Fibroblast of peridontal ligament (primary cell): ENCODE data around the gene BUD13.
A peak's percentile ranks its signal among the peaks of the same experiment; 100 is the strongest.

Experiments used
- DNase-seq: peaks from one replicate; pipeline ENCODE4 v3.0.0-alpha.2; 2010; ENCODE audit errors: extremely low read depth

BUD13 gene

DNA sequence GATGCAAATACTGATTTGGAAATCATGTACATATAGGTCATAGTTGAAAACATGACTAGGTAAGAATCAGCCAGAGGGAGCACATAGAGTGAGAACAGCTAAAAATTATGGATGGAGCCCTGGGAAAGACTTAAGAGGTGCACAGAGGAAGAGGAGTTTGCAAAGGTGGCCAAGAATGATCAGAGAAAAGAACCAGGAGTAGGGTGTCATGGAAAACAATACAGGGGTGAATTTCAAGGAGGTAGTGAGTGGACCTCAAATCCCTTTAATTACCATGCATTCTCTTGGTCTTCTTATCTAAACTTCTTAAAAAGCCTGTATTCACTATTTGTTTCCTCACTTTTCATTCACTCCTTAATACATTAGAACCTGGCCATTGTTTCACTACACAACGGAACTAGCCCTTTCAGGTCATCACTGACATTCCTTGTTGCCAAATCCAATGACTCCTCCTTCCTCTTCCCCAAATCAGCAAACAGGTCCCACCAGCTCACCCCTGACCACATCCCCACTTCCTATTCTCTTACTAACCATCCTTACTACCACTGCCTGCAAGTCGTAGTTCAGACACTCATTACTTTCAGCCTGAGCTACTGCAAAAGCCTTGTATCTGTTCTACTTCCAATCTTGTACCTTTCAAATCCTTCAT lies 22.6 kb downstream of the BUD13 start:
- DNase-seq, result no peak

DNA sequence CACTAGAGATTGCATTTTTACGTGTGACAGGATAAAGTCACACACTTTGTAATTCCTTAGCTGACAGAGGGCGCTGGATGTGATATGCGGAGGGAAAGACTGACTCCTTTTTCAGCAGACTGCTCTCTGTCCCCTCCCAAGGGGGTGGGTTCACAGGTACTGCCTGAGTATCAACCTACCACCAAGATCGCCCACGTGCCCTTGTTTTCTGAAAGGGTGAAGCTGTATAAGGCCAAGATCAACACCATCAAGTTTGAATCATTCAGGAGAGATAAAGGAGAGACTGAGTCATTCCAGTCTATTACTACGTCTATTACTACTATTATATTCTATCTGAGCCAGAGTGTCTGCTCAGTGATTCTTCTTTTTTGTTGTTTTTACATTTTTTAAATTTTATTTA lies 30.7 kb downstream of the BUD13 start:
- no peak for DNase-seq

DNA sequence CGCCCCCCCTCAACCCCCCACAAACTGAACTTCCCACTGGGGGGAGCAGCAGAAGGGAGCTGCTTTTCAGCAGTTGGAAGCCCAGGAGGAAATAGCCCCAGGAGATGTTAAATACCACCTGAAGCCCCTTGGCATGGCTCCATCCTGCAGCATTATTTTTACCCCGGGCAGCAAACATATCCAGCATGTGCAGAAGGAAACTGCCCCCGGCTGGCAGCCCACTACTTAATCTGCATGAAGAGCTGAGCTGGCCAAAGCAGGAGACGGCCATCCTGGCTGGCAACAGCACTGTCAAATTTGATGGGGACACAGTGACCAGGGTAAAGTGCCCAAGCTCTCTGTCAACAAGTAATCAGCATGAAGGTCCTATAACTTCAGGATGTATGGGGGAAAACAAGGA lies 32.0 kb downstream of the BUD13 start:
- no peak for DNase-seq

DNA sequence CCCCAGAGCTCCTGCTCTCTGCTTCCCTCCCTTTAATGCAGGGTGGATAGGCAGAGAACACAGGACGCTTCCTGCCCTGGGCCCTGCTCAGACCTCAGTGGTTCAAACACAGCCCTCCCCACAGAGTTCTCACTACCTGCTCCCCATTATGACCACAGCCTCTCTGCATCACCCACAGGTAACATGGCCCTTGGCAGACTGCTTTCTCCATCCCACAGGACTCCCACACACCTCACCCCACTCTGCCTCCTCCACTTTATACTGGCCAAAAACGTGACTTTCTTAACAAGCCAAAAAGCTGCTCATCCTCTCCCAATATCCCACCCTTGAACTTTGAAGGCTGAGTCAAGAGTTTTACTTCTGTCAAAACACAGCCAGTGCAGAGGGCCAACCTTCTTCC lies 33.8 kb downstream of the BUD13 start:
- DNase-seq, result no peak

DNA sequence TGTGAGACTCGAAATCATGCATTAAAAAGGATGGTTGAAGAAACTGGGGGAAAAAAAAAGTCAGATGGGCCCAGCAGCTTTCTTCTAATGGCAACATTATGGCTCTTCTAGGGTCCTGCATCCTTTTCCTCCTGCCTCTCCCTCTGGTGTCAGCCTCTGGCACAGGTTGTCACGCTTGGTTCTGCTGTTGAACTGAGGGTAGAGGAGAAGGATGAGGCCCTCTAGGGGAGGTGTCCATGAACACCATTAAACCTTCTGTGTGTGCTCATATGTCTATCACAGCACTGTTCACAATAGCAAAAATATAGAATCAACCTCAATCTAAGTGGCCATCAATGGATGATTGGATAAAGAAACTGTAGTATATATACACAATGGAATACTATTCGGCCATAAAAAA lies 36.0 kb downstream of the BUD13 start:
- DNase-seq, result no peak

- no peak for DNase-seq
Observed at GRCh38 chr11:116733969-116734508, 38.7 kb downstream of the BUD13 start.

DNA sequence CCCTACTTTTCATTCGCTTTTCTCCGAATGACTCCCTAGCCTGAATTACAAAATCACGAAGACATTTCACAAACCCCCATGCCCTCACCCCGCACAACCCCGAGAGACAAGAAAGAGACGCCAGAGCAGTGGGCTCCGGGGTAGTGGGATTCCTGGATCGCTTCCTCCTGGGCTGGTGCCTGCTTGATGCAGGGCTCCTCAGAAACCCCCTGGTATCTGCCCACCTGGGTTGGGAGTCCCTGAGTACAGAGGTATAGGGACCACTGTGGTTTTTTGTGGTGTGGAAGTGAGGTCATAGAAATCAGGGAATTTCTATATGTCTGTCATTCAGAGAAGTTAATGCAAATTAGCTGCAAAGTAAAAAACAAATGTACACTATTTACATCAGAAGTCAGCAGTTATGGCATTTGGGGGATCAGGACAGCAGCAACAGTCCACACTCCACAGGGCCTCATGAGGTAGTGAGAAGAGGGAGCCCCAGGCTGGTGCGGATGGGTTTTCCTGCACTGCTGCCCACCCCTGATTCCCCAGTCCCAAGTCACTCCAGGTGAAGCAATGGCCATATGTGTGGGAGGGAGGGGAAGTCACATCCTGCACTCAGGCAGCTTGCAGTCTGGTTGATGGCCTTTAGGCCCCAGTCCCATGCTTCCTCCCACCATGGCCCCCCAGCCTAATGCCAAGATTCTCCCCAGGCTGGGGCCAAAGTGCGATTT lies 39.6 kb downstream of the BUD13 start:
- DNase-seq, result no peak

- DNase-seq, result peak; percentile 67
Observed at GRCh38 chr11:116732271-116733042, 40.3 kb downstream of the BUD13 start.

- no peak for DNase-seq
Observed at GRCh38 chr11:116731821-116732220, 41.0 kb downstream of the BUD13 start.

DNA sequence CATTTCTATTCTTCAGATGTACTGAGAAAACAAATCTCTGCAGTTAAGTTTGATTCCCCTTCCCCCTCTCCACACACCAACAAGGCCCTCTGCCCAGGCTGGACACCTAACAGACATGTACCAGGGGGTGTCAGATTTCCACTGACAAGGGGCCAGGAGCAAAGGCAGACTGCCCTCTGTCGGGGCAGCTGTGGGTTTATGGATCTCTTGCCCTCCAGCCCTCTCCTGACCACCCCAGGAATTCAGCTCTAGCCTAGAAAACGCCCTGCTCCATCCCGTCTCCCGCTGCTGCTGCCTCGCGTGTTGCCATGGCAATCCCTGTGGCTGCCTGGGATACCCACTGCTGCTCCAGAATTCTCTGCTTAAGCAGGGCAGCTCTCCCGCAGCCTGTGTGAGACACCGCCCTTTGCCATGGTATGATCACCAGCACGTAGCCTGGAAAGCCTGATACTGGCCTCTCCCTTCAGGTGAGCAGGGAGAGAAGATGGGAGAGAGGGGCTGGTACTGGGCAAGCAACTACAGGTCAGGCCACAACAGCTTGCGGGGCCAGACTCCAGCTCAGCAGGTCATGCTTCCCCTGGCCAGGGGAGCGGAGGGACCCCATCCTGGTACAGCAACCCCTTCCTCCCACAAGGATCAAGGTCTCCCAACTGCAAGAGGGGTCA lies 41.6 kb downstream of the BUD13 start:
- peak; percentile 41 for DNase-seq

- no peak for DNase-seq
Observed at GRCh38 chr11:116730601-116731000, 42.2 kb downstream of the BUD13 start.

- no peak for DNase-seq
Observed at GRCh38 chr11:116730241-116730561, 42.6 kb downstream of the BUD13 start.

- no peak for DNase-seq
Observed at GRCh38 chr11:116729501-116730240, 43.1 kb downstream of the BUD13 start.

DNA sequence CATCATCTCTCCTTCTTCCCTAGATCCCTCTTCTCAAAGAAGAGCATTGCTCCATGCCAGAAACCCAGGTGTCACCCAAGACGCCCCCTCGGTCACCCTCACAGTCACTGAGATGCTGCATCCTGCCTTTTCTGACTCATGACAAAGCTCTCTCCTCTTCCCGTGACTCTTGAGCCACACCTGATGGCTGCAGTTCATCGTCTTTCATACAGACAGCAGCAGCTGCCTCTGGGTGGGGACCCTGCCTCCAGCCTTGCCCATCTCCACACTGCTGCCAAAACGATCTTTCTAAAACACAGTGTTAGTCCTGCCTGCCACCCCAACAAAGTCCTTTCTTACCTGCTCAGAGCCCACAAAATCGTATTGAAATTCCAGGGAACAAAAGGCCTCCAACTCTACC lies 44.8 kb downstream of the BUD13 start:
- DNase-seq, result no peak

DNA sequence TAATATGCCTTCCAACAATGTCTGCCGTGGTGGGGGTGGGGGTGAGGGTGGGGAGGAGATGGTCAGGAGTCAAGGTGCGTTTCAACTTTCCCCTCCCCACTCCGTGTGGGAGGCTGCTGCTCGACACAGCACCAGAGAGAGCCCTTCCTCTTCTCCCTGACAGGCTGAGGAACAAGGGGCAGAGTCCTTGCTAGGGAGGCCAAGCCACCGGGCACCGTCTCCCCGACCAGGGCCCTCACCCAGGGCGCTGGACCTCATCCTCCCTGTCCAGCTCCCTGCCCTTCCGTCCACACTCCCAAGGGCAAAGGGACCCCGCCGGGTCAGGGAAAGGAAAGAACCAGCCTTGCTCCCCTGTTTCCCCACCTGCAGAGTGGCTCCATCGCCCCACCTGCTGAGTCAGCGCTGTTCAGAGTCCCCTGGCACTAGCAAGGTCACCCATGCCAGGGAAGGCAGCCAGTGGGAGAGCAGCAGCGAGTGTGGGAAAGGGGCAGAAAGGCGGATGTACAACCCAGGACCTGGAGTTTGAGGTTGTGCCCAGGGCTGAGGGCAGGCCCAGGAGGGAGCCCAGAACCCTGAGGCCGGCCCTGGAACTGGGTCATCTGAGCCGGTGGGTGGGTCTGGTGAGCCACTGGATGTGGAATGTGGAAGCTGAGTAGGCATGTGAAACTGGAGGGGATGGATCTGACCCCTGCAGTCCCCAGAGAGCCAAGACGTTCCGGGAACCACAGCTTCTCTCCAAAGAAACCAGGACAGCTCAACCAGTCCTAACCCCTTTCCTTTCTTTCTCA lies 47.2 kb downstream of the BUD13 start:
- DNase-seq, result peak; percentile 83

DNA sequence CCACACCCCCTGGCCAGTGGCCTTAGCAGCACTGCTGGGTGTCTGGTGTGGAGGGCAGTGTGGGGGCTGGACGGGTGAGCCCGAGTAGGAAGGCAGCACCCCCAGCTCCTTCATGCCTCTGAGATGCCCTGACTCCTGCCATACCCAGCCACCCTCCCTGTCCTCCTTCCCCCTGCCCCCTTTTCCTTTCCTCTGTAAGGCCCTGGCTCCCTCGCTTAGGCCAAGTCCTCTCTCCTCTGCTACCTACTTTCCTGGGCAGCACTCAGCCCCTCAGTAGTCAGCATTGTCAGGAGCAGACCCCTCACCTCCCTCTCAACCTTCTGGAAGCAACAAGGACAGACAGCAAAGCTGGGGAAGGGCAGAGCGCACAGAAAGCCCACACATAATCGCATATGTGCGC lies 48.0 kb downstream of the BUD13 start:
- no peak for DNase-seq

- no peak for DNase-seq
Observed at GRCh38 chr11:116723511-116723910, 49.3 kb downstream of the BUD13 start.

DNA sequence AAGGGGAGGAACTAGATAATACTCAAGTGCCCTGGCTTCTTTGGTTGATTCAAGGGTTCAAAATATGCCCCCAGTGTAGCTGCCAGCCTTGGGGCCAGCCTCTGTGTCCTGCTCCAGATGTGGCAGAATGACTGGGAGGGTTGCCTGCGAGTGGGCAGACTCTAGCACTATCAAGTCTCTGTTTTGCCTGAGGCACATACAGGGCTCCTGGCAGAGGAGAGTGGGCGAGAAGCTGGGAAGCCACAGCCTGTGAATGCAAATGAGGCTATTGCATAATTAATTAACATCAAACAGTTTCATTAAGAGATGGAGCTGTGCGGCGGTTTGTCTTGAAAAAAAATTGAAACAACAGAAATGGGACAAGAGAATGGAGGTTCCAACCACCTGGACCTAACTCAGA lies 50.8 kb downstream of the BUD13 start:
- no peak for DNase-seq

- no peak for DNase-seq
Observed at GRCh38 chr11:116720895-116721294, 51.9 kb downstream of the BUD13 start.

DNA sequence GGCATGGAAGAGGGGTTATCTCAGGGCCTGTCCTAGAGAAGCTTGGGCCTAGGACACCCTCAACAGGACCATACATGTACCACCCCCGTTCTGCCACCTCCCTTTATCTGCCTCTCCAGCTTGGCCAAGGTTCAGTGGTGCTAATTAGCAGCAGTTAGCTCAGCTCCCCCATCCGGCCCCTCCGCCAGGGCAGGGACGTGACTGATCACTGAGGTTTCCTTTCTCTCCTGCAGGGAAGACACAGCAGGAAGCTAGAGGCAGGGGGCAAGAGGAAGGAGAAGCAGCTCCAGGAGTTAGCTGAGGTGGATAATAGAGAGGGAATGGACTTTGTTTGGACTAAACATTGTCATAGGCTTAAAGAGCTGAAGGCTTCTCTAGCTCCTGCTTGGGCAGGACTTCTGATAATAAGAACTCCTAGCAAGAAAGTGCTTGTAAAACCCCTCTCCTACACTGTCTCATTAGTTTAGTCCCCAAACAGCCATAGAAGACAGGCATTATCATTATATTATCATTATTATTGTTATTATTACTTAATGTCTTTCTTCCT lies 53.8 kb downstream of the BUD13 start:
- DNase-seq, result no peak
